Measurements from ENCODE around the gene HOXB9. TPM values are rescaled to one million over a fixed set of nuclear protein-coding genes. Genes with fewer than 3 reads are reported as not detected.

The HOXB9 gene
- total and polyA plus RNA-seq, 2 donors from 2014 or later, result 29.2 to 45.8 TPM

GRCh38 chr17:48649741-48650140, 23.6 kb upstream of the HOXB9 start:
- Histone ChIP-seq H3K4me1 (ENCODE audit: control insufficient read depth in 2 of 3, insufficient read depth in 2 of 3, low read depth in 1 of 3, low read length in 3 of 3) (peaks cover 0 to 4% (median 0%) of the 10 kb centered on the region in 3 donors), H3K4me3 (ENCODE audit: low read length in 3 of 3) (no peak overlapping the region), H3K27ac (ENCODE audit: low read depth in 2 of 2, low read length in 2 of 2) (no peak overlapping the region), H3K9me3 (ENCODE audit: control insufficient read depth in 2 of 3, insufficient read depth in 1 of 3, low read length in 3 of 3) (no peaks in the 10 kb centered on the region), H3K9ac (ENCODE audit: low read length in 3 of 3) (no peak overlapping the region), H3K36me3 (ENCODE audit: control insufficient read depth in 2 of 3, insufficient read depth in 3 of 3, low read length in 3 of 3) (no peaks in the 10 kb centered on the region), H3K27me3 (ENCODE audit: control insufficient read depth, insufficient read depth, low read length) (peaks cover 8% of the 10 kb centered on the region)
- intact Hi-C loops (cut with DNase I), result no loop called here
- no peak for TF ChIP-seq CTCF (IDR thresholded peaks at IDR 0.05; ENCODE audit: borderline replicate concordance, extremely low read depth, insufficient read depth)
- FAIRE-seq, result no peak
- DNase-seq, result no peak

- Histone ChIP-seq H3K36me3 (ENCODE audit: control insufficient read depth in 2 of 3, insufficient read depth in 3 of 3, low read length in 3 of 3) (no peaks in the 10 kb centered on the region), H3K9ac (ENCODE audit: low read length in 3 of 3) (peak overlapping the region in 1 of 3 donors; percentile 68), H3K9me3 (ENCODE audit: control insufficient read depth in 2 of 3, insufficient read depth in 1 of 3, low read length in 3 of 3) (no peaks in the 10 kb centered on the region), H3K4me3 (ENCODE audit: low read length in 3 of 3) (peak overlapping the region in 1 of 3 donors; percentile 62), H3K27ac (ENCODE audit: low read depth in 2 of 2, low read length in 2 of 2) (peak overlapping the region in 1 of 2 donors; percentile 20), H3K4me1 (ENCODE audit: control insufficient read depth in 2 of 3, insufficient read depth in 2 of 3, low read depth in 1 of 3, low read length in 3 of 3) (peaks cover 0 to 4% (median 0%) of the 10 kb centered on the region in 3 donors), H3K27me3 (ENCODE audit: control insufficient read depth, insufficient read depth, low read length) (peaks cover 19% of the 10 kb centered on the region)
- TF ChIP-seq CTCF (IDR thresholded peaks at IDR 0.05; ENCODE audit: borderline replicate concordance, extremely low read depth, insufficient read depth), result no peak
- no peak for DNase-seq
- intact Hi-C loops (cut with DNase I), result no loop called here
- FAIRE-seq, result no peak
Measured at GRCh38 chr17:48647963-48648245, 21.7 kb upstream of the HOXB9 start.

- H3K27ac ChIP-seq (ENCODE audit: low read depth in 2 of 2, low read length in 2 of 2), result peak overlapping the region in 1 of 2 donors; percentile 20
- DNase-seq, result peak in 4 of 5 donors; percentile 71 to 83 (median 82)
- no peak for FAIRE-seq
- TF ChIP-seq CTCF (IDR thresholded peaks at IDR 0.05; ENCODE audit: borderline replicate concordance, extremely low read depth, insufficient read depth), result no peak
- H3K36me3 ChIP-seq (ENCODE audit: control insufficient read depth in 2 of 3, insufficient read depth in 3 of 3, low read length in 3 of 3), result no peaks in the 10 kb centered on the region
- peak overlapping the region; percentile 57 to 64 (median 62) for H3K4me3 ChIP-seq (ENCODE audit: low read length in 3 of 3)
- no peaks in the 10 kb centered on the region for H3K9me3 ChIP-seq (ENCODE audit: control insufficient read depth in 2 of 3, insufficient read depth in 1 of 3, low read length in 3 of 3)
- H3K4me1 ChIP-seq (ENCODE audit: control insufficient read depth in 2 of 3, insufficient read depth in 2 of 3, low read depth in 1 of 3, low read length in 3 of 3), result peaks cover 0 to 4% (median 0%) of the 10 kb centered on the region in 3 donors
- H3K27me3 ChIP-seq (ENCODE audit: control insufficient read depth, insufficient read depth, low read length), result peaks cover 25% of the 10 kb centered on the region
- intact Hi-C loops (cut with DNase I), result no loop called here
- H3K9ac ChIP-seq (ENCODE audit: low read length in 3 of 3), result peak overlapping the region; percentile 39 to 68 (median 43)
Measured at GRCh38 chr17:48647103-48647962, 21.2 kb upstream of the HOXB9 start.

Data from kidney (tissue), 14 donors.